RKO (cell line): ENCODE results near the gene DAO.

ENCODE experiments used
- DNase-seq: peaks from one replicate; pipeline ENCODE4 v3.0.0-alpha.2; 2016; ENCODE audit warnings: low spot score

DAO gene

GRCh38 chr12:108875682-108876361 lies 4.1 kb upstream of the DAO start:
- DNase-seq, result no peak

- no peak for DNase-seq
Measured at GRCh38 chr12:108876550-108876949, 3.3 kb upstream of the DAO start.

GRCh38 chr12:108881953-108882352 lies 2.1 kb downstream of the DAO start:
- no peak for DNase-seq

GRCh38 chr12:108884116-108885012 lies 4.5 kb downstream of the DAO start:
- peak; percentile 46 for DNase-seq

GRCh38 chr12:108886873-108887629 lies 7.2 kb downstream of the DAO start:
- no peak for DNase-seq

- DNase-seq, result no peak
Measured at GRCh38 chr12:108888031-108888430, 8.1 kb downstream of the DAO start.

GRCh38 chr12:108890208-108890607 lies 10.3 kb downstream of the DAO start:
- DNase-seq, result peak; percentile 28

- no peak for DNase-seq
Measured at GRCh38 chr12:108895220-108895802, 15.4 kb downstream of the DAO start.

GRCh38 chr12:108896336-108896735 lies 16.4 kb downstream of the DAO start:
- DNase-seq, result no peak

GRCh38 chr12:108896817-108897216 lies 16.9 kb downstream of the DAO start:
- DNase-seq, result no peak

GRCh38 chr12:108899145-108899544 lies 19.3 kb downstream of the DAO start:
- no peak for DNase-seq

- no peak for DNase-seq
Measured at GRCh38 chr12:108905725-108906124, 25.8 kb downstream of the DAO start.

- no peak for DNase-seq
Measured at GRCh38 chr12:108906971-108907370, 27.1 kb downstream of the DAO start.

- no peak for DNase-seq
Measured at GRCh38 chr12:108907839-108908351, 28.0 kb downstream of the DAO start.

GRCh38 chr12:108910336-108910735 lies 30.4 kb downstream of the DAO start:
- DNase-seq, result no peak

- DNase-seq, result no peak
Measured at GRCh38 chr12:108911915-108912314, 32.0 kb downstream of the DAO start.

- no peak for DNase-seq
Measured at GRCh38 chr12:108912361-108912760, 32.5 kb downstream of the DAO start.

- no peak for DNase-seq
Measured at GRCh38 chr12:108914121-108914531, 34.2 kb downstream of the DAO start.

- no peak for DNase-seq
Measured at GRCh38 chr12:108915632-108916133, 35.8 kb downstream of the DAO start.

GRCh38 chr12:108916336-108916735 lies 36.4 kb downstream of the DAO start:
- no peak for DNase-seq

GRCh38 chr12:108918206-108918605 lies 38.3 kb downstream of the DAO start:
- DNase-seq, result no peak
